Right lobe of liver (tissue), 4 donors: ENCODE results near the gene TRMT1.
"Not testable (repeated sequence)": the region's sequence is repeated elsewhere in the genome, so short reads cannot be mapped to it uniquely, and the experiment has no call there.

Experiments
- POLR2A ChIP-seq: fragments of 450-650 bp; IDR thresholded peaks from one replicate; pipeline ENCODE4 v1.6.1; 2017; ENCODE audit warnings: antibody characterized with exemption, mild to moderate bottlenecking
- TF ChIP-seq, protein P1 (sequence below), 4 donors: fragments of 200-600 bp in 3 of 4; fragments of 450-650 bp in 1 of 4; IDR thresholded peaks; one replicate each; pipeline versions ENCODE4 v1.5.1 to v1.8.0; 2016 to 2022; ENCODE audit warnings: antibody characterized with exemption in 4 of 4, mild to moderate bottlenecking in 2 of 4
- donor health status: DM: no; HTN: no; CAD: no.
- donor health status: DM: no; HTN: no; CAD: no.
- donor health status: DM: no; HTN: yes; CAD: no.

DNA sequence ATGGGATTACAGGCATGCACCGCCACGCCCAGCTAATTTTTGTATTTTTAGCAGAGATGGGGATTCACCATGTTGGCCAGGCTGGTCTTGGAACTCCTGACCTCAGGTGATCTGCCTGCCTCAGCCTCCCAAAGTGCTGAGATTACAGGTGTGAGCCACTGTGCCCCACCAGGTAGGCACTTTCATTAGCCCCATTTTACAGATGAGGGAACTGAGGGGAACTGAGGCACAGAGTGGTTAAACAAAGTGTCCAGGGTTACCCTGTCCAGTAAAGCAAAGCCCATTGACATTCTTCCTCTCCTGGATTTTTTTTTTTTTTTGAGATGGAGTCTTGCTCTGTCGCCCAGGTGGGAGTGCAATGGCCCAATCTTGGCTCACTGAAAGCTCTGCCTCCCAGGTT, 49.6 kb upstream of the TRMT1 start:
- TF ChIP-seq, protein P1, sequence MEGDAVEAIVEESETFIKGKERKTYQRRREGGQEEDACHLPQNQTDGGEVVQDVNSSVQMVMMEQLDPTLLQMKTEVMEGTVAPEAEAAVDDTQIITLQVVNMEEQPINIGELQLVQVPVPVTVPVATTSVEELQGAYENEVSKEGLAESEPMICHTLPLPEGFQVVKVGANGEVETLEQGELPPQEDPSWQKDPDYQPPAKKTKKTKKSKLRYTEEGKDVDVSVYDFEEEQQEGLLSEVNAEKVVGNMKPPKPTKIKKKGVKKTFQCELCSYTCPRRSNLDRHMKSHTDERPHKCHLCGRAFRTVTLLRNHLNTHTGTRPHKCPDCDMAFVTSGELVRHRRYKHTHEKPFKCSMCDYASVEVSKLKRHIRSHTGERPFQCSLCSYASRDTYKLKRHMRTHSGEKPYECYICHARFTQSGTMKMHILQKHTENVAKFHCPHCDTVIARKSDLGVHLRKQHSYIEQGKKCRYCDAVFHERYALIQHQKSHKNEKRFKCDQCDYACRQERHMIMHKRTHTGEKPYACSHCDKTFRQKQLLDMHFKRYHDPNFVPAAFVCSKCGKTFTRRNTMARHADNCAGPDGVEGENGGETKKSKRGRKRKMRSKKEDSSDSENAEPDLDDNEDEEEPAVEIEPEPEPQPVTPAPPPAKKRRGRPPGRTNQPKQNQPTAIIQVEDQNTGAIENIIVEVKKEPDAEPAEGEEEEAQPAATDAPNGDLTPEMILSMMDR (IDR thresholded peaks at IDR 0.05), result not testable (repeated sequence)
- not testable (repeated sequence) for TF ChIP-seq POLR2A
